Peyer's patch (tissue), 4 donors: ENCODE data around the gene UBE2M.

ENCODE experiments used
- POLR2A ChIP-seq, 2 donors: fragments of 450-650 bp; IDR thresholded peaks; one replicate each; pipeline ENCODE4 v1.5.1; 2017; ENCODE audit warnings: antibody characterized with exemption in 2 of 2, mild to moderate bottlenecking in 2 of 2, moderate library complexity in 2 of 2
- TF ChIP-seq, protein P1 (sequence below), 6 experiments: fragments of 450-650 bp in 4 of 6; fragments of 200-600 bp in 2 of 6; sonication (generic) in 1 of 6; IDR thresholded peaks; one replicate each; pipeline ENCODE4 v1.5.1; 2017 to 2019; ENCODE audit warnings: antibody characterized with exemption in 6 of 6, mild to moderate bottlenecking in 3 of 6, moderate library complexity in 1 of 6

- TF ChIP-seq, protein P1, sequence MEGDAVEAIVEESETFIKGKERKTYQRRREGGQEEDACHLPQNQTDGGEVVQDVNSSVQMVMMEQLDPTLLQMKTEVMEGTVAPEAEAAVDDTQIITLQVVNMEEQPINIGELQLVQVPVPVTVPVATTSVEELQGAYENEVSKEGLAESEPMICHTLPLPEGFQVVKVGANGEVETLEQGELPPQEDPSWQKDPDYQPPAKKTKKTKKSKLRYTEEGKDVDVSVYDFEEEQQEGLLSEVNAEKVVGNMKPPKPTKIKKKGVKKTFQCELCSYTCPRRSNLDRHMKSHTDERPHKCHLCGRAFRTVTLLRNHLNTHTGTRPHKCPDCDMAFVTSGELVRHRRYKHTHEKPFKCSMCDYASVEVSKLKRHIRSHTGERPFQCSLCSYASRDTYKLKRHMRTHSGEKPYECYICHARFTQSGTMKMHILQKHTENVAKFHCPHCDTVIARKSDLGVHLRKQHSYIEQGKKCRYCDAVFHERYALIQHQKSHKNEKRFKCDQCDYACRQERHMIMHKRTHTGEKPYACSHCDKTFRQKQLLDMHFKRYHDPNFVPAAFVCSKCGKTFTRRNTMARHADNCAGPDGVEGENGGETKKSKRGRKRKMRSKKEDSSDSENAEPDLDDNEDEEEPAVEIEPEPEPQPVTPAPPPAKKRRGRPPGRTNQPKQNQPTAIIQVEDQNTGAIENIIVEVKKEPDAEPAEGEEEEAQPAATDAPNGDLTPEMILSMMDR (IDR thresholded peaks at IDR 0.05): no peak
- no peak for TF ChIP-seq POLR2A (IDR thresholded peaks at IDR 0.05)
These were observed 2.5 kb upstream of the UBE2M start for GRCh38 chr19:58560921-58561320.
